SK-N-SH treated with all-trans-retinoic acid at 6 μM for 48 hours (cell line): ENCODE data around the gene THUMPD2.

ENCODE experiments used
- ATAC-seq: fragments of 200-7000 bp; cut with Tn5 transposase; 3 replicates; pipeline ENCODE4 v1.9.1; 2020; ENCODE audit warnings: mild to moderate bottlenecking, moderate library complexity
- ARNTL ChIP-seq: fragments of 450-650 bp; formaldehyde crosslinking; IDR thresholded peaks from 2 replicates; pipeline ENCODE4 v1.5.0; 2020; ENCODE audit warnings: low read depth, mild to moderate bottlenecking, moderate library complexity, borderline replicate concordance
- BACH2 ChIP-seq: fragments of 250-450 bp; sonication (Bioruptor Pico); IDR thresholded peaks from 2 replicates; pipeline ENCODE4 v1.9.0; 2021; ENCODE audit warnings: mild to moderate bottlenecking, borderline replicate concordance
- CSDC2 ChIP-seq: fragments of 250-450 bp; sonication (Bioruptor Pico); IDR thresholded peaks from 2 replicates; pipeline ENCODE4 v1.5.0; 2020; ENCODE audit warnings: mild to moderate bottlenecking, moderate library complexity
- CSRNP3 ChIP-seq: fragments of 250-450 bp; sonication (Bioruptor Pico); IDR thresholded peaks from 2 replicates; pipeline ENCODE4 v1.5.1; 2021; ENCODE audit warnings: mild to moderate bottlenecking, moderate library complexity
- ESRRG ChIP-seq: fragments of 250-450 bp; sonication (Bioruptor Pico); IDR thresholded peaks from 2 replicates; pipeline ENCODE4 v1.6.1; 2021; ENCODE audit warnings: mild to moderate bottlenecking
- GLIS3 ChIP-seq: fragments of 250-450 bp; sonication (Bioruptor Pico); IDR thresholded peaks from 2 replicates; pipeline ENCODE4 v1.5.0; 2020; ENCODE audit warnings: mild to moderate bottlenecking, moderate library complexity
- ISL1 ChIP-seq: fragments of 250-450 bp; sonication (Bioruptor Pico); IDR thresholded peaks from 2 replicates; pipeline ENCODE4 v2.1.2; 2022; ENCODE audit warnings: mild to moderate bottlenecking, moderate library complexity
- OSR1 ChIP-seq: fragments of 250-450 bp; sonication (Bioruptor Pico); IDR thresholded peaks from 2 replicates; pipeline ENCODE4 v1.8.0; 2022; ENCODE audit warnings: moderate library complexity, mild to moderate bottlenecking, inconsistent platforms
- PPARA ChIP-seq: fragments of 250-450 bp; sonication (Bioruptor Pico); IDR thresholded peaks from 2 replicates; pipeline ENCODE4 v1.5.0; 2020; ENCODE audit warnings: mild to moderate bottlenecking, borderline replicate concordance
- RARB ChIP-seq: fragments of 250-450 bp; sonication (Bioruptor Pico); IDR thresholded peaks from 2 replicates; pipeline ENCODE4 v1.8.0; 2021; ENCODE audit warnings: mild to moderate bottlenecking, moderate library complexity
- SNAI2 ChIP-seq: fragments of 250-450 bp; sonication (Bioruptor Pico); IDR thresholded peaks from 2 replicates; pipeline ENCODE4 v1.5.0; 2020; ENCODE audit warnings: mild to moderate bottlenecking, moderate library complexity
- TOX ChIP-seq: fragments of 250-450 bp; sonication (Bioruptor Pico); IDR thresholded peaks from 2 replicates; pipeline ENCODE4 v1.8.0; 2021; ENCODE audit warnings: mild to moderate bottlenecking, moderate library complexity, borderline replicate concordance
- TSHZ2 ChIP-seq: fragments of 250-450 bp; sonication (Bioruptor Pico); IDR thresholded peaks from 2 replicates; pipeline ENCODE4 v1.5.0; 2020; ENCODE audit warnings: mild to moderate bottlenecking, moderate library complexity
- ZFP3 ChIP-seq: fragments of 250-450 bp; sonication (Bioruptor Pico); IDR thresholded peaks from 2 replicates; pipeline ENCODE4 v1.5.0; 2020; ENCODE audit warnings: mild to moderate bottlenecking, moderate library complexity
- ZFP30 ChIP-seq: fragments of 450-650 bp; formaldehyde crosslinking; IDR thresholded peaks from 2 replicates; pipeline ENCODE4 v1.5.0; 2022; ENCODE audit warnings: mild to moderate bottlenecking, moderate library complexity
- ZNF565 ChIP-seq: fragments of 450-650 bp; formaldehyde crosslinking; conservative IDR thresholded peaks from 2 replicates; pipeline ENCODE4 v1.5.0; 2020; ENCODE audit warnings: low read depth, mild to moderate bottlenecking, moderate library complexity
- ZNF8 ChIP-seq: fragments of 450-650 bp; formaldehyde crosslinking; IDR thresholded peaks from 2 replicates; pipeline ENCODE4 v1.5.0; 2020; ENCODE audit warnings: mild to moderate bottlenecking, moderate library complexity
- TF ChIP-seq, protein P1 (sequence below): fragments of 250-450 bp; sonication (Bioruptor Pico); IDR thresholded peaks from 2 replicates; pipeline ENCODE4 v1.8.0; 2021; ENCODE audit warnings: low read depth, mild to moderate bottlenecking, moderate library complexity, borderline replicate concordance
- TF ChIP-seq, protein P2 (sequence below): fragments of 250-450 bp; sonication (Bioruptor Pico); IDR thresholded peaks from 2 replicates; pipeline ENCODE4 v1.8.0; 2020; ENCODE audit warnings: mild to moderate bottlenecking, moderate library complexity, borderline replicate concordance

The THUMPD2 gene

GRCh38 chr2:39803839-39804238 is 24.8 kb upstream of the THUMPD2 start:
- TF ChIP-seq ZFP3 (no peak), TSHZ2 (CRISPR knock-in tag) (no peak), ESRRG (CRISPR knock-in tag) (no peak), GLIS3 (no peak), CSDC2 (CRISPR knock-in tag) (no peak), ZNF8 (CRISPR knock-in tag) (no peak), ARNTL (CRISPR knock-in tag) (no peak), ISL1 (CRISPR knock-in tag) (no peak), CSRNP3 (no peak), TOX (CRISPR knock-in tag) (no peak), OSR1 (CRISPR knock-in tag) (no peak), BACH2 (CRISPR knock-in tag) (no peak)
- TF ChIP-seq, protein P1, sequence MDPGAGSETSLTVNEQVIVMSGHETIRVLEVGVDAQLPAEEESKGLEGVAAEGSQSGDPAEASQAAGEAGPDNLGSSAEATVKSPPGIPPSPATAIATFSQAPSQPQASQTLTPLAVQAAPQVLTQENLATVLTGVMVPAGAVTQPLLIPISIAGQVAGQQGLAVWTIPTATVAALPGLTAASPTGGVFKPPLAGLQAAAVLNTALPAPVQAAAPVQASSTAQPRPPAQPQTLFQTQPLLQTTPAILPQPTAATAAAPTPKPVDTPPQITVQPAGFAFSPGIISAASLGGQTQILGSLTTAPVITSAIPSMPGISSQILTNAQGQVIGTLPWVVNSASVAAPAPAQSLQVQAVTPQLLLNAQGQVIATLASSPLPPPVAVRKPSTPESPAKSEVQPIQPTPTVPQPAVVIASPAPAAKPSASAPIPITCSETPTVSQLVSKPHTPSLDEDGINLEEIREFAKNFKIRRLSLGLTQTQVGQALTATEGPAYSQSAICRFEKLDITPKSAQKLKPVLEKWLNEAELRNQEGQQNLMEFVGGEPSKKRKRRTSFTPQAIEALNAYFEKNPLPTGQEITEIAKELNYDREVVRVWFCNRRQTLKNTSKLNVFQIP (CRISPR knock-in tag) = no peak
- TF ChIP-seq, protein P2, sequence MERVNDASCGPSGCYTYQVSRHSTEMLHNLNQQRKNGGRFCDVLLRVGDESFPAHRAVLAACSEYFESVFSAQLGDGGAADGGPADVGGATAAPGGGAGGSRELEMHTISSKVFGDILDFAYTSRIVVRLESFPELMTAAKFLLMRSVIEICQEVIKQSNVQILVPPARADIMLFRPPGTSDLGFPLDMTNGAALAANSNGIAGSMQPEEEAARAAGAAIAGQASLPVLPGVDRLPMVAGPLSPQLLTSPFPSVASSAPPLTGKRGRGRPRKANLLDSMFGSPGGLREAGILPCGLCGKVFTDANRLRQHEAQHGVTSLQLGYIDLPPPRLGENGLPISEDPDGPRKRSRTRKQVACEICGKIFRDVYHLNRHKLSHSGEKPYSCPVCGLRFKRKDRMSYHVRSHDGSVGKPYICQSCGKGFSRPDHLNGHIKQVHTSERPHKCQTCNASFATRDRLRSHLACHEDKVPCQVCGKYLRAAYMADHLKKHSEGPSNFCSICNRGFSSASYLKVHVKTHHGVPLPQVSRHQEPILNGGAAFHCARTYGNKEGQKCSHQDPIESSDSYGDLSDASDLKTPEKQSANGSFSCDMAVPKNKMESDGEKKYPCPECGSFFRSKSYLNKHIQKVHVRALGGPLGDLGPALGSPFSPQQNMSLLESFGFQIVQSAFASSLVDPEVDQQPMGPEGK = no peak
- no peak for ATAC-seq

GRCh38 chr2:39800752-39801151 is 21.7 kb upstream of the THUMPD2 start:
- ATAC-seq = no peak
- TF ChIP-seq ARNTL (CRISPR knock-in tag) (no peak), BACH2 (CRISPR knock-in tag) (no peak), ZNF565 (CRISPR knock-in tag) (no peak), CSDC2 (CRISPR knock-in tag) (no peak), ZFP3 (no peak), ZFP30 (no peak), ESRRG (CRISPR knock-in tag) (no peak), OSR1 (CRISPR knock-in tag) (no peak), GLIS3 (no peak), ISL1 (CRISPR knock-in tag) (no peak), PPARA (CRISPR knock-in tag) (no peak), SNAI2 (CRISPR knock-in tag) (no peak), TOX (CRISPR knock-in tag) (no peak), RARB (CRISPR knock-in tag) (no peak), CSRNP3 (no peak), TSHZ2 (CRISPR knock-in tag) (no peak), ZNF8 (CRISPR knock-in tag) (no peak)
- TF ChIP-seq, protein P1 (CRISPR knock-in tag) = no peak
- TF ChIP-seq, protein P2 = no peak
- TF ChIP-seq, all 23 proteins: peak for 0
